Gastroesophageal sphincter (tissue), 4 donors: ENCODE data around the gene ARFGAP1. TPM values are rescaled to one million over a fixed set of nuclear protein-coding genes. Genes with fewer than 3 reads are reported as not detected.
"Not testable (repeated sequence)": the region's sequence is repeated elsewhere in the genome, so short reads cannot be mapped to it uniquely, and the experiment has no call there.

Experiments
- ATAC-seq: fragments of 150-250 bp; one replicate; pipeline ENCODE4 v1.9.1; 2016; ENCODE audit warnings: mild to moderate bottlenecking, moderate library complexity
- H3K27ac ChIP-seq, 4 donors: fragments of 200-600 bp; sonication (generic) in 3 of 4; 1 replicate in 3 of 4; 2 replicates in 1 of 4; pipeline ENCODE4 v1.5.1; 2016 to 2019
- H3K27me3 ChIP-seq: fragments of 200-600 bp; sonication (generic); one replicate; pipeline ENCODE4 v1.5.1; 2019
- H3K36me3 ChIP-seq, 2 donors: fragments of 200-600 bp; sonication (generic); one replicate each; pipeline ENCODE4 v1.5.1; 2019; ENCODE audit warnings: control low read depth in 1 of 2
- H3K4me1 ChIP-seq, 3 donors: fragments of 200-600 bp; sonication (generic); 1 replicate in 2 of 3; 2 replicates in 1 of 3; pipeline ENCODE4 v1.5.1; 2016 to 2019; ENCODE audit warnings: control low read depth in 2 of 3
- H3K4me3 ChIP-seq, 2 donors: fragments of 200-600 bp; sonication (generic); one replicate each; pipeline ENCODE4 v1.5.1; 2019; ENCODE audit warnings: mild to moderate bottlenecking in 1 of 2, moderate library complexity in 1 of 2
- H3K9me3 ChIP-seq, 3 donors: fragments of 200-600 bp; sonication (generic); one replicate each; pipeline ENCODE4 v1.5.1; 2017 to 2019; ENCODE audit warnings: control low read depth in 2 of 3
- EP300 ChIP-seq: sonication (generic); formaldehyde crosslinking; IDR thresholded peaks from one replicate; pipeline ENCODE4 v1.6.1; 2017; ENCODE audit warnings: antibody characterized with exemption, mild to moderate bottlenecking
- POLR2A ChIP-seq, 2 donors: fragments of 450-650 bp; IDR thresholded peaks; one replicate each; pipeline ENCODE4 v1.6.1; 2017; ENCODE audit warnings: antibody characterized with exemption in 2 of 2, mild to moderate bottlenecking in 2 of 2, moderate library complexity in 1 of 2
- POLR2AphosphoS5 ChIP-seq: sonication (generic); formaldehyde crosslinking; IDR thresholded peaks from one replicate; pipeline ENCODE4 v1.6.1; 2017; ENCODE audit warnings: antibody characterized with exemption
- WGBS, 2 donors: methylation state at CpG; one replicate each; pipeline ENCODE4 v1.1.5; 2018; ENCODE audit warnings: low coverage in 1 of 2; 5-methylcytosine and 5-hydroxymethylcytosine counted together
- total RNA-seq, 4 donors: library from RNA; depleted of rRNA; stranded (reverse); fragments of >200 nt; gene quantifications; one replicate each; pipeline ENCODE4 v1.1.0, GENCODE V29; 2016
- TF ChIP-seq, protein P1 (sequence below), 4 experiments: fragments of 200-600 bp in 2 of 4; fragments of 450-650 bp in 2 of 4; sonication (generic) in 1 of 4; IDR thresholded peaks; one replicate each; pipeline ENCODE4 v1.5.1; 2017 to 2019; ENCODE audit warnings: antibody characterized with exemption in 4 of 4, mild to moderate bottlenecking in 2 of 4, moderate library complexity in 2 of 4

ARFGAP1 gene
- total RNA-seq, 4 donors from 2014 or later: 35.0 to 50.1 (median 45.2) TPM

DNA sequence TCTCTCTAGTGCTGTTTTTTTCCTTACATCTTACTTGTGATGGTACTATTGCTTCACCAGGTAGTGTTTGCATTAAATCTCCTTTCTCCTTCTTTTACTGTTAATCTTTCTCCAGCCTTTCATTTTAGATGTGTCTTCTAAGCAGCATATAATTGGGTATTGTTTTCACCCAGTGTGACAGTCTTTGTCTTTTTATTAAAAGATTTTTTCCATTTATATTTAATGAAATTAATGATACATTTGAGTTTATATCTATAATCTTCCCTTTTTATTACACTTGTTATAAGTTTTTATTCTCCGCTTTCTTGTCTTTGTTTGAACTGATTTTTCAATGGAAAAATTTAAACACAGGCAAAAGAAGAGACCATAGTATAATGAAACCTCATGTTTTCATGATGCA is 29.1 kb downstream of the ARFGAP1 start:
- Histone ChIP-seq H3K4me1 (no peaks in the 10 kb centered on the region), H3K27me3 (peaks cover 93% of the 10 kb centered on the region), H3K4me3 (no peak overlapping the region), H3K9me3 (peaks cover 0 to 23% (median 0%) of the 10 kb centered on the region in 3 donors), H3K27ac (no peak overlapping the region), H3K36me3 (no peaks in the 10 kb centered on the region)
- ATAC-seq: no peak
- no peak for TF ChIP-seq POLR2A (IDR thresholded peaks at IDR 0.05)
- TF ChIP-seq, protein P1, sequence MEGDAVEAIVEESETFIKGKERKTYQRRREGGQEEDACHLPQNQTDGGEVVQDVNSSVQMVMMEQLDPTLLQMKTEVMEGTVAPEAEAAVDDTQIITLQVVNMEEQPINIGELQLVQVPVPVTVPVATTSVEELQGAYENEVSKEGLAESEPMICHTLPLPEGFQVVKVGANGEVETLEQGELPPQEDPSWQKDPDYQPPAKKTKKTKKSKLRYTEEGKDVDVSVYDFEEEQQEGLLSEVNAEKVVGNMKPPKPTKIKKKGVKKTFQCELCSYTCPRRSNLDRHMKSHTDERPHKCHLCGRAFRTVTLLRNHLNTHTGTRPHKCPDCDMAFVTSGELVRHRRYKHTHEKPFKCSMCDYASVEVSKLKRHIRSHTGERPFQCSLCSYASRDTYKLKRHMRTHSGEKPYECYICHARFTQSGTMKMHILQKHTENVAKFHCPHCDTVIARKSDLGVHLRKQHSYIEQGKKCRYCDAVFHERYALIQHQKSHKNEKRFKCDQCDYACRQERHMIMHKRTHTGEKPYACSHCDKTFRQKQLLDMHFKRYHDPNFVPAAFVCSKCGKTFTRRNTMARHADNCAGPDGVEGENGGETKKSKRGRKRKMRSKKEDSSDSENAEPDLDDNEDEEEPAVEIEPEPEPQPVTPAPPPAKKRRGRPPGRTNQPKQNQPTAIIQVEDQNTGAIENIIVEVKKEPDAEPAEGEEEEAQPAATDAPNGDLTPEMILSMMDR (IDR thresholded peaks at IDR 0.05): no peak
- TF ChIP-seq POLR2AphosphoS5: no peak
- TF ChIP-seq EP300: no peak
- 91 to 100% methylated on average over 1 of the region's 1 CpG for WGBS, 2 donors

DNA sequence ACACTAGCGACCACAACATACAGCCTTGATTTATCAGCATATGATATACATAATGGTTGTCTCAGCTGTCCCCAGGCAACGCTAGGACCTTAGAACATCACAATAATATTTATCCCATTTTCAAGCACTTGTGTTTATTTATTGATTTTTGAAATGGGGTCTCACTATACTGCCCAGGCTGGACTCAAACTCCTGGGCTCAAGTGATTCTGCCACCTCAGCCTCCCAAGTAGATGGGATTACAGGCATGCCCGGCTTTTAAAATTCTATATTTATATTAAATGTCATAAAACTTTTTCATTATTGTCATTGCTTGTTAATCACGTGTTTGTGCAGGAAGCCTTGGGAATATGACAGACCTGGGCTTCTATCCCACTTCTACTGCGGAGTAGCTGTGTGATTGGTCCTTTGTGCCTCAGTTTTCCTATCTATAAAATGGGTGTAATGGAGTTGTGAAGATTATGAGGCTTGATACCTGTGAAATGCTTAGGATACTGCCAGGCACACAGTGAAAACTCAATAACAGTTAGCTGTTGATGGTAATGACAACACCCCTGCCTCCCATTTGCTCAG is 30.6 kb downstream of the ARFGAP1 start:
- Histone ChIP-seq H3K4me3 (no peak overlapping the region), H3K27me3 (peaks cover 93% of the 10 kb centered on the region), H3K36me3 (no peaks in the 10 kb centered on the region), H3K4me1 (no peaks in the 10 kb centered on the region), H3K27ac (no peak overlapping the region), H3K9me3 (peaks cover 0 to 23% (median 0%) of the 10 kb centered on the region in 3 donors)
- no peak for ATAC-seq
- WGBS, 2 donors: 31 to 37% methylated on average over 4 to 5 of the region's 5 CpGs
- TF ChIP-seq EP300 (no peak), POLR2A (IDR thresholded peaks at IDR 0.05) (no peak), POLR2AphosphoS5 (no peak)
- TF ChIP-seq, protein P1 (IDR thresholded peaks at IDR 0.05): no peak

DNA sequence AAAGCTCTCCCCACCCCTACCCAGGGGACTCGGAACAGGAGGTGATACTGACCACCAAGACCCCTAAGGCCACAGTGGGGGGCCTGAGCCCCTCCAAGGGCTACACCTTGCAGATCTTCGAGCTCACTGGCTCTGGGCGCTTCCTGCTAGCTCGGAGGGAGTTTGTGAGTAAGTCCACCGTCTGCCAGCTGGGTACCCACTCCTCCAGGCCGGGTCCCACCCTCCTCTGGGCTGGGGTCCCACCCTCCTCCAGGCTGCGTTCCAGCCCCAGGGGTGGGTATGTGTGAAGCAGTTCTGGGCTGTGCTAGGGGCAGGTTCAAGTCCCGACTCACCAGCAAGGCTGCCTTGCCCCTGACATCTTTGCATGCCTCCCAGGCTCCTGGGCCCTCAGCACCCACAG is 32.8 kb downstream of the ARFGAP1 start:
- 0% methylated on average over 1 of the region's 8 CpGs; no CpG with 5 or more reads in 1 of the 2 donors for whole genome bisulfite sequencing, 2 donors
- Histone ChIP-seq H3K4me1 (peaks cover 0 to 8% (median 0%) of the 10 kb centered on the region in 3 donors), H3K27ac (no peak overlapping the region), H3K9me3 (peaks cover 0 to 23% (median 0%) of the 10 kb centered on the region in 3 donors), H3K4me3 (no peak overlapping the region), H3K27me3 (peaks cover 94% of the 10 kb centered on the region), H3K36me3 (no peaks in the 10 kb centered on the region)
- ATAC-seq: no peak
- TF ChIP-seq POLR2AphosphoS5 (no peak), EP300 (no peak), POLR2A (IDR thresholded peaks at IDR 0.05) (no peak)
- TF ChIP-seq, protein P1 (IDR thresholded peaks at IDR 0.05): no peak

DNA sequence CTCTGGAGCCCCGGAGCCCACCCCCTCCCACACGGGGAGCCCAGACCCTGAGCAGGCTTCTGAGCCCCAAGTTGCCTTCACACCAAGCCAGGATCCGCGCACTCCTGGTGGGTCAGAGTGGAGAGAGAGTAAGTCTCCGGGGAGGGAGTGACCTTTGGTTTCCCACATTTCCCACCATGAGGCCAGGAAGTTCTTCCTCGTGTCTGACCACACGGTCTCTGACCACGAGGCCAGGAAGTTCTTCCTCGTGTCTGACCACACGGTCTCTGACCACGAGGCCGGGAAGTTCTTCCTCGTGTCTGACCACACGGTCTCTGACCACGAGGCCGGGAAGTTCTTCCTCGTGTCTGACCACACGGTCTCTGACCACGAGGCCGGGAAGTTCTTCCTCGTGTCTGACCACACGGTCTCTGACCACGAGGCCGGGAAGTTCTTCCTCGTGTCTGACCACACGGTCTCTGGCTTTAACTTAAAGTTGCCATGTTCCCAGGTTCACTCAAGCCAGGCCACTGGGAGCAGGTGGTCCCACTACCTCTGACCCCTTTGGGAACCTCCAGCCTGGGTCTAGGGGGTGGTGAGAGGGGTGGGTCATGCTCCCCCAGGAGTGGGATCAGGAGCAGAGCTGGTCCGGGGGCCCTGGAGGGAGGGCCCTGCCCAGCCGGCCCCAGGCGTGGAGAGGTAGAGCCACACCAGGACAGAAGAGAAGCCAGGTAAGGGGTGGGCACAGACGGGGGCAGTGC is 33.5 kb downstream of the ARFGAP1 start:
- 80% methylated on average over 3 of the region's 30 CpGs; no CpG with 5 or more reads in 1 of the 2 donors for WGBS, 2 donors
- not testable (repeated sequence) for H3K36me3 ChIP-seq, H3K4me1 ChIP-seq, ATAC-seq, H3K27ac ChIP-seq, H3K4me3 ChIP-seq
- Histone ChIP-seq H3K27me3 (peaks cover 90% of the 10 kb centered on the region), H3K9me3 (peaks cover 0 to 18% (median 0%) of the 10 kb centered on the region in 3 donors)

DNA sequence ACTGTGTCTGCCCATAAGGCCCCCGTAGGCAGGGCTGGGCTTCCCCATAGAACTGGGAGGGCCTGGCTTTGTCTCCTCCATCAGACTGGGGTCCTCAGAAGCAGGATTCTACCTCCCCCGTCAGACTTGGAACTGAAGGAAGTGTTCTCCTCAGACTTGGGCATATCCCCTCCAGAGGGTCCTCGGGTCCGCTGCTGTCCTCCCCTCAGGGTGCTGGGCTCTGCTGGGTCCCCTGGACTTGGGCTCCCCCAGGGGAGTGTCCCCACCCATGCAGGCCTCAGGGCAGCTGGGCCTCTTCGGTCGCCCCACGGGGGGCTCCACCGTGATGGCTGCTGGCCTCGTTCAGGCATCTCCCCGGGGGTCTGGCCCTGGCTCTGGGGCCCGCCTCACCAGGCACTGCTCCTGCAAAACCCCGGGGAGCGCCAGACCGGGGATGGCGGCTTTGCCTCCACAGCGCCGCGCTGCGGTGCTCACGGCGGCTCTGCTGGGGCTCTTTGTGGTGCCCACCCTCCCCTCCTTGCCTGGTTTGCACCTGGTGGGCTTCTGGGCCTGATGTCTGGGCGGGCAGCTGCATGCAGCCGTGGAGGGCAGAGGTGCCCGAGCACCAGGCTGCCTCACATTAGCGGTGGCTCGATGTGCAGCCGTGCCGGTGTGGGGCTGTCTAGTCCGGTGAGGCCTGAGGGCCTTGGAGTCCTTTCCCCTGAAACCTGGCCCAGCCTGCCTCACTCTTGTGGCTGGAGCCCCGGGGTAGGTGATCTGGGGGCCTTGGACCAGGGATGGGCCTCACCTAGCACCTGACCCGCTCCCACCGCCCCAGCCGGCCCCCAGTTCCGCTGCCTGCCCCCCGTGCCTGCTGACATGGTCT is 34.3 kb downstream of the ARFGAP1 start:
- 80% methylated on average over 1 of the region's 35 CpGs; no CpG with 5 or more reads in 1 of the 2 donors for WGBS, 2 donors

More for the DNA sequence above, 34.3 kb downstream of the ARFGAP1 start:
- Histone ChIP-seq H3K27ac (no peak overlapping the region), H3K4me1 (peaks cover 0 to 8% (median 0%) of the 10 kb centered on the region in 3 donors), H3K9me3 (peaks cover 0 to 10% (median 0%) of the 10 kb centered on the region in 3 donors), H3K4me3 (no peak overlapping the region), H3K36me3 (no peaks in the 10 kb centered on the region), H3K27me3 (peaks cover 88% of the 10 kb centered on the region)
- TF ChIP-seq POLR2A (IDR thresholded peaks at IDR 0.05) (no peak), POLR2AphosphoS5 (no peak), EP300 (no peak)
- TF ChIP-seq, protein P1 (IDR thresholded peaks at IDR 0.05): no peak
- ATAC-seq: no peak
